ENCODE results near the gene HSPA8.
"Not testable (repeated sequence)": the region's sequence is repeated elsewhere in the genome, so short reads cannot be mapped to it uniquely, and the experiment has no call there.

The HSPA8 gene

DNA sequence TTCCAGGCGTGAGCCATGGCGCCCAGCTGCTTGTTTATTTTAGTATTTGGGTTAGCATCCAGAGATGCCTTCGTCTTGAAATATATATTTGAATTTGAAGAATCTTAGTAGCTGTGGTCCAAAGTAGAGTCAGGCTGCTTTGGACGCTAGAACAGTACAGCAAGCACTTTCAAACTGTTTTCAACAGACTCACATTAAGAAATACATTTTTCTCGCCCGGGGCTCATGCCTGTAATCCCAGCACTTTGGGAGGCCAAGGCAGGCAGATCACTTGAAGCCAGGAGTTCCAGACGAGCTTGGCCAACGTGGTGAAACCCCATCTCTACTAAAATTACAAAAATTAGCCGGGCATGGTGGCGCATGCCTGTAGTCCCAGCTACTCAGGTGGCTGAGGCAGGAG, 27.0 kb upstream of the HSPA8 start:
- not testable (repeated sequence) for H3K9ac ChIP-seq (ENCODE audit: low read length); H3K27me3 ChIP-seq (ENCODE audit: control insufficient read depth in 1 of 2, insufficient read depth in 2 of 2, low read length in 2 of 2); H3K4me3 ChIP-seq (ENCODE audit: low read depth in 1 of 2, low read length in 2 of 2); H3K9me3 ChIP-seq (ENCODE audit: low read length); H3K4me1 ChIP-seq (ENCODE audit: insufficient read depth, low read length); H3K27ac ChIP-seq (ENCODE audit: low read depth, low read length)
- H3K36me3 ChIP-seq (ENCODE audit: insufficient read depth, low read length): peaks cover 12% of the 10 kb centered on the region

DNA sequence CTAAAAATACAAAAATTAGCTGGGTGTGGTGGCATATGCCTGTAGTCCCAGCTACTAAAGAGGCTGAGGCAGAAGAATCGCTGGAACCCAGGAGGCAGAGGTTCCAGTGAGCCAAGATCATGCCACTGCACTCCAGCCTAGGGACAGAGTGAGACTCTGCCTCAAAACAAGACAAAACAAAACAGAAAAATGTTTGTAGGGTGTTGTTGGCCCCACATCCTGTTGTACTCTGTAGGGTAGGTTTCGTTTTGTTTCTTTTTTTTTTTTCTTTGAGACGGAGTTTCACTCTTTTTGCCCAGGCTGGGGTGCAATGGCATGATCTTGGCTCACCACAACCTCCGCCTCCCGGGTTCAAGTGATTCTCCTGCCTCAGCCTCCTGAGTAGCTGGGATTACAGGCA, 25.7 kb upstream of the HSPA8 start:
- H3K9ac ChIP-seq (ENCODE audit: low read length); H3K27me3 ChIP-seq (ENCODE audit: control insufficient read depth in 1 of 2, insufficient read depth in 2 of 2, low read length in 2 of 2); H3K4me3 ChIP-seq (ENCODE audit: low read depth in 1 of 2, low read length in 2 of 2); H3K9me3 ChIP-seq (ENCODE audit: low read length); H3K27ac ChIP-seq (ENCODE audit: low read depth, low read length): not testable (repeated sequence)
- Histone ChIP-seq H3K4me1 (ENCODE audit: insufficient read depth, low read length) (peaks cover 17% of the 10 kb centered on the region), H3K36me3 (ENCODE audit: insufficient read depth, low read length) (peaks cover 22% of the 10 kb centered on the region)

DNA sequence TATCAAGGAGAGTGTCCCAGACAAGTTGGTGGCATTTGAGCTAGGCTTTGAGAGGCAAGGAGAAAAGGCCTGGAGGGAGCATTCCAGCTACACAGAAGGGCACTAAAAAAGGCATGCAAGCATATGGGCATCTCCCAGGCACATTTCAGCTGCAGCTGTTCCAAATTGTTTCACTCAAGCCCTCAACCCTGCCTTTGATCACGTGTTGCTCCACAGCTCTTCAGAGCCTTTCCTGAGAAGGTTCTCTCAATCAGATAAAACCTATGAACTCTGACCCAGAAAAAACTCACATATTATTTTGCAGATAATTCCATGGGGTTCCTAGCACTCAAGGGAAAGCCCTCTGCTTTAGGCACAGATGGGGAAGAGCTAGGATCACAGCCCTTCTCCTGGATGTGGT, 24.4 kb upstream of the HSPA8 start:
- no peak overlapping the region for H3K27ac ChIP-seq (ENCODE audit: low read depth, low read length)
- H3K9ac ChIP-seq (ENCODE audit: low read length): no peak overlapping the region
- no peaks in the 10 kb centered on the region for H3K9me3 ChIP-seq (ENCODE audit: low read length)
- H3K4me3 ChIP-seq (ENCODE audit: low read depth in 1 of 2, low read length in 2 of 2): no peak overlapping the region
- H3K4me1 ChIP-seq (ENCODE audit: insufficient read depth, low read length): peaks cover 12% of the 10 kb centered on the region
- H3K27me3 ChIP-seq (ENCODE audit: control insufficient read depth in 1 of 2, insufficient read depth in 2 of 2, low read length in 2 of 2): no peaks in the 10 kb centered on the region
- peaks cover 32% of the 10 kb centered on the region for H3K36me3 ChIP-seq (ENCODE audit: insufficient read depth, low read length)

DNA sequence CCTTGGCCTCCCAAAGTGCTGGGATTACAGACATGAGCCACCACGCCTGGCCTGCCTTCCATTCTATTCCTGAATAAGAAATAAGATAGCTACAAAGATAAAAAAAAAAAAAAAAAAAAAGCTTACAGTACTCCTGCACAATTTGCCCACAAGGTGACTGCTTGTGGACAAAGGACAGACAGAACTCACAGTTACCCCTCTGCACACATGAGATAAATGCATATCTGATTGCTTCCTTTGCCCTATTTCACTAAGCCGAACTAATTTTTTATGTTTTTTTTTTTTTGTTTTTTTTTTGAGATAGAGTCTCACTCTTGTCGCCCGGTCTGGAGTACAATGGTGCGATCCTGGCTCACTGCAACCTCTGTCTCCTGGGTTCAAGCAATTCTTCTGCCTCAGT, 23.6 kb upstream of the HSPA8 start:
- Histone ChIP-seq H3K27ac (ENCODE audit: low read depth, low read length) (no peak overlapping the region), H3K27me3 (ENCODE audit: control insufficient read depth in 1 of 2, insufficient read depth in 2 of 2, low read length in 2 of 2) (no peaks in the 10 kb centered on the region), H3K4me3 (ENCODE audit: low read depth in 1 of 2, low read length in 2 of 2) (no peak overlapping the region), H3K36me3 (ENCODE audit: insufficient read depth, low read length) (peaks cover 31% of the 10 kb centered on the region), H3K9ac (ENCODE audit: low read length) (no peak overlapping the region), H3K9me3 (ENCODE audit: low read length) (no peaks in the 10 kb centered on the region), H3K4me1 (ENCODE audit: insufficient read depth, low read length) (peaks cover 12% of the 10 kb centered on the region)

DNA sequence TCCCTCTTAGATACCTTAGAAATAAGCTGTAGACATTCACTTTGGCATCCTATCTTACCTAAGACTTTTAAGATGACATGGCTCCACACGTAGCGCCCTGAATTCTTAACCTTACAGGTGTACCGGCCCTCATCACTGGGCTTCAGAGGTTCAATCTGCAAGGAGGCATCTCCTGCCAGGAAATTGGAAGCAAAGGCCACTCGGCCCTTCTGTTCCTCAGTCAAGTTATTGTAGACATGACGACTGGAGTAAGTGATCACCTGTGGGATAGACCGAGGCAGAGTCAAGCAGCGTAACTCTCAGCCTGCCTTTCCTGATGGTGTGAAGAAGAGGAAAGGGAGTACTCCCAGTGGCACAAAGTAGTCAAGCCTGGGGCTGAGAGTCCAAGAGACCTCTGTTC, 22.5 kb upstream of the HSPA8 start:
- Histone ChIP-seq H3K9me3 (ENCODE audit: low read length) (no peaks in the 10 kb centered on the region), H3K4me3 (ENCODE audit: low read depth in 1 of 2, low read length in 2 of 2) (no peak overlapping the region), H3K27me3 (ENCODE audit: control insufficient read depth in 1 of 2, insufficient read depth in 2 of 2, low read length in 2 of 2) (no peaks in the 10 kb centered on the region), H3K36me3 (ENCODE audit: insufficient read depth, low read length) (peaks cover 38% of the 10 kb centered on the region), H3K27ac (ENCODE audit: low read depth, low read length) (no peak overlapping the region), H3K9ac (ENCODE audit: low read length) (no peak overlapping the region), H3K4me1 (ENCODE audit: insufficient read depth, low read length) (peaks cover 12% of the 10 kb centered on the region)

DNA sequence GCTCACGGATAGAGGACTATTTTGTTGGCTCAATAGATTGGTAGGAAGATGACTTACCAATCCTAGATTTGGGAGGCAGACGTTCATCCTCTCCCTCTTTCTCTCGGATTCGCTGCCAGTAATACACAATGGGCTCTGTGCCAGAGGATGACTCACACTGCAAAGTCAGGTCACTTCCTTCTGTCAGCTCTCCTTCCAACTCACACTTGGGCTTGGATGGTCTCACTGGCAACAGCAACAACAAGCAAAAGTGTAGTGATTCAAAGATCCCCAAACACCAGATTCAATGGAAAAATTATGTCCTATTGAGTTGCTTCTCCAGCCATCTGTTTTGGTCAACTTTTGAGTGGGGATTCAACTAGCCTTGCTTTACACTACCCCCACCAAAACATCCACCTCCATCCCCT, 21.7 kb upstream of the HSPA8 start:
- no peaks in the 10 kb centered on the region for H3K9me3 ChIP-seq (ENCODE audit: low read length)
- no peak overlapping the region for H3K4me3 ChIP-seq (ENCODE audit: low read depth in 1 of 2, low read length in 2 of 2)
- no peak overlapping the region for H3K27ac ChIP-seq (ENCODE audit: low read depth, low read length)
- peaks cover 41% of the 10 kb centered on the region for H3K36me3 ChIP-seq (ENCODE audit: insufficient read depth, low read length)
- H3K4me1 ChIP-seq (ENCODE audit: insufficient read depth, low read length): peaks cover 12% of the 10 kb centered on the region
- H3K9ac ChIP-seq (ENCODE audit: low read length): no peak overlapping the region
- H3K27me3 ChIP-seq (ENCODE audit: control insufficient read depth in 1 of 2, insufficient read depth in 2 of 2, low read length in 2 of 2): no peaks in the 10 kb centered on the region

DNA sequence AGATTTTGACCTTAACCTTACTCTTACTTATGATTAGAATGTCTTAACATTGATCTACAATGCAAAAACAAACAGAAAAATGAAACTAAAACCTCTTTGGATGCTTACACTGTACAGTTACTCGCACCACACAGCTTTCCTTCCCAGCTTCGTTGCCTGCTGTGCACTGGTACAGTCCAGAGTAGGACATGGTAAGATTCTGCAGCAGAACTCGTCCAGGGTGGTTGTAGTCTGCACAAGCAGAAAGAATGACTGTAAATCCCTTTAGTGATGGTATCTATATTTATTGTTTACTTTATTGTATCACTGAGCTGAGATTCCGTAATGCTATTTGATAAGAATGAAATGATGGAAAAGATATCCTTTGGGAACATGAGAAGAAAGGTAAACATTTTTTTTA, 21.0 kb upstream of the HSPA8 start:
- no peak overlapping the region for H3K4me3 ChIP-seq (ENCODE audit: low read depth in 1 of 2, low read length in 2 of 2)
- H3K27ac ChIP-seq (ENCODE audit: low read depth, low read length): peak overlapping the region; percentile 12
- H3K4me1 ChIP-seq (ENCODE audit: insufficient read depth, low read length): peaks cover 12% of the 10 kb centered on the region
- peaks cover 42% of the 10 kb centered on the region for H3K36me3 ChIP-seq (ENCODE audit: insufficient read depth, low read length)
- no peaks in the 10 kb centered on the region for H3K27me3 ChIP-seq (ENCODE audit: control insufficient read depth in 1 of 2, insufficient read depth in 2 of 2, low read length in 2 of 2)
- no peak overlapping the region for H3K9ac ChIP-seq (ENCODE audit: low read length)
- no peaks in the 10 kb centered on the region for H3K9me3 ChIP-seq (ENCODE audit: low read length)

DNA sequence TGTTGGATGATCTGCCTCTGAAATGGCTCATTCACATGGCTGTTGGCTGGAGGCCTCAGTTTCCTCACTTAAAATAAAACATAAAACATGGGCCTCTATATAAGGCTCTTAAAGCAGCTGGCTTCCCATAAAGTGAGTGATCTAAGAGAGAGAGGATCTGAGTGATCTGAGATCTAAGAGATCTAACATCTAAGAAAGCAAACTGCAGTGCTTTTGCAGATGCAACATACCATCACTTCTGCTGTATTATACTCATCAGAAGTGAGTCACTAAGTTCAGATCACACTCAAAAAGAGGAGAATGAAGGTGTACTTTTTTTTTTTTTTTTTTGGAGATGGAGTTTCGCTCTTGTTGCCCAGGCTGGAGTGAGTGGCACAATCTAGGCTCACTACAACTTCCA, 18.1 kb upstream of the HSPA8 start:
- Histone ChIP-seq H3K9ac (ENCODE audit: low read length) (no peak overlapping the region), H3K36me3 (ENCODE audit: insufficient read depth, low read length) (peaks cover 47% of the 10 kb centered on the region), H3K27me3 (ENCODE audit: control insufficient read depth in 1 of 2, insufficient read depth in 2 of 2, low read length in 2 of 2) (no peaks in the 10 kb centered on the region), H3K4me1 (ENCODE audit: insufficient read depth, low read length) (peaks cover 12% of the 10 kb centered on the region), H3K27ac (ENCODE audit: low read depth, low read length) (no peak overlapping the region), H3K4me3 (ENCODE audit: low read depth in 1 of 2, low read length in 2 of 2) (no peak overlapping the region), H3K9me3 (ENCODE audit: low read length) (no peaks in the 10 kb centered on the region)

DNA sequence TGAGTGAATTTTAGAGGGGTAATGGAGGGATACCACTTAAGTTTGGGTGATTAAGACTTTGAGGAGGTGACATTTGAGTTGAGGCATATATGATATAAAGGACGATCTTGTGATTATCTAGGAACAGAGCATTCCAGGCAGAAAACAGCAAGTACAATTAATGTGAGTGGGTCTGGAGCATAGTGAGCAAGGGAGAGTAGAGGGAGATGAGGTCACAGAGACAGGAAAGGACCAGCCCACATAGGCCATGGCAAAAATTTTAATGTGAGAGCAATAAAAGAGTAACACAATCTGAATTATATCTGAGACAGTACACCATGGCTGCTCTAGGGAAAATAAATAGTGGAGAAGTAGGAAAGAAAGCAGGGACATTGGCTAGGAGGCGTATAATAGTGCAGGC, 14.5 kb upstream of the HSPA8 start:
- Histone ChIP-seq H3K27me3 (ENCODE audit: control insufficient read depth in 1 of 2, insufficient read depth in 2 of 2, low read length in 2 of 2) (no peaks in the 10 kb centered on the region), H3K36me3 (ENCODE audit: insufficient read depth, low read length) (peaks cover 45% of the 10 kb centered on the region), H3K9me3 (ENCODE audit: low read length) (no peaks in the 10 kb centered on the region), H3K4me1 (ENCODE audit: insufficient read depth, low read length) (no peaks in the 10 kb centered on the region), H3K4me3 (ENCODE audit: low read depth in 1 of 2, low read length in 2 of 2) (no peak overlapping the region), H3K27ac (ENCODE audit: low read depth, low read length) (no peak overlapping the region), H3K9ac (ENCODE audit: low read length) (no peak overlapping the region)

DNA sequence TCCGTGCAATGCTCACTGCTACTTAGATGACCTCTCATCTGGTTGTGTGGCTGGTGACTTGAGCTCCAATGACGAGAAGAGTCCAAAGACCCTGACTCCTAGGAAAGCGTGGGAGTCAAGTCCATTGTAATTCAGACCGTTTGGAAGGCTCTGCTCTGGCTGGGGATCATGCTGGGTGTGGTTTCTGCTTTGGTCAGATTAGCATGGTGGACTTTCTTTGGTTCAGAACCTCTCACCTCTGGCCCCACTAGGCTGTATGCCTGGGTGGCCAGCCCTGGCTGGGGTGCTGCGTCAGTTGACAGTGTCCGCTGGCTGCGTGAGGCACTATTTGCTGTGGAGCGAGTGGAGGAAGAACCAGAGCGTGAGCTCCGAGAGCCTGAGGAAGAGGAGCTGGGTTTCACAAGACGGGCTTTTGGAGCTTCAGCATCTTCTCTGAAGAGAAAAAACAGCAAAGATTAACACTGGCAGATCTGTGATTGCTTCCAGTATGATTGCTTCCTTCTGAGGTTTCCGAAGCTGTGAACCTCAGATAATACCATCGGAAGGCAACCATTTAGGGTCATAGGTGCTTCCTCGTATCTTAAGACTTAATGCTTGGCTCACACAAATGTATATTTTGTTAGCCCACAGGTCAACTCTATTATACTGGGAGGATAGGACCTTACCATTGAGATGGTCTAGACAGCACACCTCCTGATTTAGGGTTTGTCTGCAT, 11.6 kb upstream of the HSPA8 start:
- Histone ChIP-seq H3K9ac (ENCODE audit: low read length) (no peak overlapping the region), H3K27ac (ENCODE audit: low read depth, low read length) (no peak overlapping the region), H3K36me3 (ENCODE audit: insufficient read depth, low read length) (peaks cover 31% of the 10 kb centered on the region)

DNA sequence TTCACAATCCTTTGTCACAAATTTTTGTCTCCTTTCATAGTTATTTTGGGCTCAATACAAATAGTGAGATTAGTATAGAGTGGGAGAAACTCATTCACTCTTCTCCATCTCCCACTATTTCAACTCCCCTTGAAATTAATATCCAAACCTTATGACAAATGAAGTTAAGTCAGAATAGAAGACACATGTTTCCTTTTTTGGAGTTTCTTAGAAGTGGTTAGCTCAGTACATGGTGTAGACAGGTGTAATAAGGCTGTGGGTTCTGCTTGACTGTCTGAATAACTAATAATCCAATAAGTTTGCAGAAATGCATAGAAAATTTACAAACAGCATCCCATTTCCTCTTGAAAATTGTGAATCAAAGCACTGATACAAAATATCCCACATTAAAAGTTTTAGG, 10.8 kb upstream of the HSPA8 start:
- no peak overlapping the region for H3K4me3 ChIP-seq (ENCODE audit: low read depth in 1 of 2, low read length in 2 of 2)
- peaks cover 18% of the 10 kb centered on the region for H3K4me1 ChIP-seq (ENCODE audit: insufficient read depth, low read length)
- H3K36me3 ChIP-seq (ENCODE audit: insufficient read depth, low read length): peaks cover 28% of the 10 kb centered on the region
- H3K9ac ChIP-seq (ENCODE audit: low read length): no peak overlapping the region
- H3K27me3 ChIP-seq (ENCODE audit: control insufficient read depth in 1 of 2, insufficient read depth in 2 of 2, low read length in 2 of 2): no peaks in the 10 kb centered on the region
- no peak overlapping the region for H3K27ac ChIP-seq (ENCODE audit: low read depth, low read length)
- H3K9me3 ChIP-seq (ENCODE audit: low read length): no peaks in the 10 kb centered on the region

More for the DNA sequence above, 11.6 kb upstream of the HSPA8 start:
- H3K4me3 ChIP-seq (ENCODE audit: low read depth in 1 of 2, low read length in 2 of 2): no peak overlapping the region
- peaks cover 18% of the 10 kb centered on the region for H3K4me1 ChIP-seq (ENCODE audit: insufficient read depth, low read length)
- H3K9me3 ChIP-seq (ENCODE audit: low read length): no peaks in the 10 kb centered on the region
- H3K27me3 ChIP-seq (ENCODE audit: control insufficient read depth in 1 of 2, insufficient read depth in 2 of 2, low read length in 2 of 2): no peaks in the 10 kb centered on the region

DNA sequence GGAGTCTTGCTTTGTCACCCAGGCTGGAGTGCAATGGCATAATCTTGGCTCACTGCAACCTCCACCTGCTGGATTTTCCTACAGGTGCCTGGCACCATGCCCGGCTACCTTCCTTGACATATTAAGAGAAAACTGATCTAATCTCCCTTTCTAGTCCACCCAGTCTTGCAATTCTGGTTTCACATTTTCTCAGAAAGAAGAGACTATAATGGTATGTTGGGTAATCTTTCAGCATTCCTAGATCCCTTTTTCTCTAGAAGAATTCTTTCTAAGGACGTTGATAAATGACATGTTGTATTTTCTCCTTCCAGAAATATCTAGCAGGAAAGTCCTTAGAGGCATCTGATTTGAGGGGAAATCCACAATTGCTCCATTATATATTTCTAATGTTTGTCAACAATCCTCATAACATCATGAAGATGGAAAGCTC, 10.4 kb upstream of the HSPA8 start:
- Histone ChIP-seq H3K4me1 (ENCODE audit: insufficient read depth, low read length) (peaks cover 18% of the 10 kb centered on the region), H3K27me3 (ENCODE audit: control insufficient read depth in 1 of 2, insufficient read depth in 2 of 2, low read length in 2 of 2) (no peaks in the 10 kb centered on the region), H3K9ac (ENCODE audit: low read length) (no peak overlapping the region), H3K36me3 (ENCODE audit: insufficient read depth, low read length) (peaks cover 25% of the 10 kb centered on the region), H3K4me3 (ENCODE audit: low read depth in 1 of 2, low read length in 2 of 2) (no peak overlapping the region), H3K9me3 (ENCODE audit: low read length) (no peaks in the 10 kb centered on the region), H3K27ac (ENCODE audit: low read depth, low read length) (no peak overlapping the region)
